Kidney (tissue), 14 donors: ENCODE results near the gene WDFY4. TPM values are rescaled to one million over a fixed set of nuclear protein-coding genes. Genes with fewer than 3 reads are reported as not detected.

Experiments used
- DNase-seq, 5 donors: peaks; one replicate each; pipeline ENCODE4 v3.0.0-alpha.2; 2013 to 2020
- FAIRE-seq: peaks from 2 replicates; lab custom pipeline; 2012; peaks lifted over from hg19 to GRCh38; lab: Jason Lieb, UNC
- H3K27ac ChIP-seq, 2 donors: one replicate each; pipeline ENCODE4 v1.7.0; 2013; ENCODE audit warnings: low read depth in 2 of 2, low read length in 2 of 2, inconsistent platforms in 1 of 2
- H3K27me3 ChIP-seq: one replicate; pipeline ENCODE4 v1.7.1; 2013; ENCODE audit warnings: low read length, inconsistent platforms; ENCODE audit not compliant: control insufficient read depth, insufficient read depth
- H3K36me3 ChIP-seq, 3 donors: one replicate each; pipeline versions ENCODE4 v1.7.0 to v1.7.1; 2013; ENCODE audit warnings: low read length in 3 of 3, control low read depth in 1 of 3, inconsistent platforms in 1 of 3; ENCODE audit not compliant: insufficient read depth in 3 of 3, control insufficient read depth in 2 of 3
- H3K4me1 ChIP-seq, 3 donors: one replicate each; pipeline versions ENCODE4 v1.7.0 to v1.7.1; 2013; ENCODE audit warnings: low read length in 3 of 3, inconsistent platforms in 1 of 3, low read depth in 1 of 3; ENCODE audit not compliant: control insufficient read depth in 2 of 3, insufficient read depth in 2 of 3
- H3K4me3 ChIP-seq, 3 donors: one replicate each; pipeline versions ENCODE4 v1.7.0 to v1.8.1; 2013; ENCODE audit warnings: low read length in 3 of 3, control low read depth in 1 of 3, inconsistent platforms in 1 of 3
- H3K9ac ChIP-seq, 3 donors: one replicate each; pipeline versions ENCODE4 v1.7.0 to v1.7.1; 2013; ENCODE audit warnings: low read length in 3 of 3, control low read depth in 1 of 3, inconsistent platforms in 1 of 3
- H3K9me3 ChIP-seq, 3 donors: one replicate each; pipeline versions ENCODE4 v1.7.0 to v1.7.1; 2013; ENCODE audit warnings: low read length in 3 of 3, control low read depth in 1 of 3, inconsistent platforms in 1 of 3; ENCODE audit not compliant: control insufficient read depth in 2 of 3, insufficient read depth in 1 of 3
- CTCF ChIP-seq: IDR thresholded peaks from 3 replicates; pipeline ENCODE4 v1.5.1; 2012; ENCODE audit warnings: mild to moderate bottlenecking, moderate library complexity, borderline replicate concordance; ENCODE audit not compliant: insufficient read depth; ENCODE audit errors: extremely low read depth
- intact Hi-C: fragments of 100-400 bp; cut with DNase I; formaldehyde crosslinking; loops from one replicate; pipeline ENCODE4 v1.11.1; 2022
- polyA plus RNA-seq: library from polyadenylated mRNA; stranded (reverse); fragments of 350-450 nt; fragmentation: Illumina TruSeq; extraction: RNeasy Lipid Tissue Mini Kit (QIAGEN cat#74804); gene quantifications from one replicate; pipeline ENCODE4 v1.2.3, GENCODE V29; 2014; ENCODE audit warnings: low read depth, low replicate concordance; ENCODE audit not compliant: insufficient read depth
- total RNA-seq: library from RNA; stranded (reverse); fragmentation: NEBNext Ultra II Directional; extraction: Animal tissue kit (Norgen Biotek cat#: 25700); gene quantifications from one replicate; pipeline ENCODE4 v1.2.1, GENCODE V29; 2021
- donor health status: control.
- donor health status: control.
- donor health status: control.
- donor health status: control.
- donor health status: control.
- donor health status: DM: yes; HTN: yes; CAD: no.
- donor health status: Normal renal cell carcinoma (clear cell type).

Gene WDFY4
- total and polyA plus RNA-seq, 2 donors from 2014 or later, result 1.7 to 13.3 TPM

GRCh38 chr10:49010865-49011264, 326.2 kb downstream of the WDFY4 start:
- no peaks in the 10 kb centered on the region for H3K27me3 ChIP-seq
- no peak overlapping the region for H3K27ac ChIP-seq
- H3K36me3 ChIP-seq, result no peaks in the 10 kb centered on the region
- H3K4me3 ChIP-seq, result no peak overlapping the region
- peaks cover 0 to 6% (median 0%) of the 10 kb centered on the region in 3 donors for H3K4me1 ChIP-seq
- no peak for TF ChIP-seq CTCF
- intact Hi-C loops, result no loop called here
- no peak overlapping the region for H3K9ac ChIP-seq
- FAIRE-seq (no peak), DNase-seq (peak in 1 of 5 donors; percentile 26)
- H3K9me3 ChIP-seq, result no peaks in the 10 kb centered on the region

- no peaks in the 10 kb centered on the region for H3K36me3 ChIP-seq
- no peak overlapping the region for H3K9ac ChIP-seq
- intact Hi-C loops, result no loop called here
- DNase-seq (no peak), FAIRE-seq (no peak)
- H3K27me3 ChIP-seq, result no peaks in the 10 kb centered on the region
- H3K9me3 ChIP-seq, result no peaks in the 10 kb centered on the region
- no peak for TF ChIP-seq CTCF
- peaks cover 0 to 6% (median 0%) of the 10 kb centered on the region in 3 donors for H3K4me1 ChIP-seq
- no peak overlapping the region for H3K27ac ChIP-seq
- H3K4me3 ChIP-seq, result no peak overlapping the region
Measured at GRCh38 chr10:49011756-49012155, 327.1 kb downstream of the WDFY4 start.

GRCh38 chr10:49012603-49013002, 327.9 kb downstream of the WDFY4 start:
- H3K36me3 ChIP-seq, result no peaks in the 10 kb centered on the region
- peaks cover 0 to 6% (median 0%) of the 10 kb centered on the region in 3 donors for H3K4me1 ChIP-seq
- no peak for TF ChIP-seq CTCF
- H3K27ac ChIP-seq, result no peak overlapping the region
- H3K9ac ChIP-seq, result no peak overlapping the region
- H3K27me3 ChIP-seq, result no peaks in the 10 kb centered on the region
- H3K9me3 ChIP-seq, result no peaks in the 10 kb centered on the region
- no peak overlapping the region for H3K4me3 ChIP-seq
- intact Hi-C loops, result no loop called here
- DNase-seq (no peak), FAIRE-seq (no peak)

- intact Hi-C loops, result no loop called here
- Histone ChIP-seq H3K9ac (no peak overlapping the region), H3K27me3 (no peaks in the 10 kb centered on the region), H3K27ac (no peak overlapping the region), H3K36me3 (no peaks in the 10 kb centered on the region), H3K4me3 (no peak overlapping the region), H3K9me3 (no peaks in the 10 kb centered on the region), H3K4me1 (no peaks in the 10 kb centered on the region)
- no peak for TF ChIP-seq CTCF
- DNase-seq (no peak), FAIRE-seq (no peak)
Measured at GRCh38 chr10:49015700-49016099, 331.0 kb downstream of the WDFY4 start.
